ENCODE measurements around the gene CRYL1.

GRCh38 chr13:20399961-20400360 lies 125.7 kb downstream of the CRYL1 start:
- TF ChIP-seq CTCF (IDR thresholded peaks at IDR 0.05) (no peak), ZFX (IDR thresholded peaks at IDR 0.05; ENCODE audit: borderline replicate concordance) (no peak)
